ENCODE data around the gene C14orf132.

C14orf132 gene

GRCh38 chr14:96038920-96039632 lies at the start of gene C14orf132:
Gene C14orf132, plus strand, starts transcription at chr14:96039362. Its CDS starts 139 bp downstream, at chr14:96039501.
- TF ChIP-seq, protein P1, sequence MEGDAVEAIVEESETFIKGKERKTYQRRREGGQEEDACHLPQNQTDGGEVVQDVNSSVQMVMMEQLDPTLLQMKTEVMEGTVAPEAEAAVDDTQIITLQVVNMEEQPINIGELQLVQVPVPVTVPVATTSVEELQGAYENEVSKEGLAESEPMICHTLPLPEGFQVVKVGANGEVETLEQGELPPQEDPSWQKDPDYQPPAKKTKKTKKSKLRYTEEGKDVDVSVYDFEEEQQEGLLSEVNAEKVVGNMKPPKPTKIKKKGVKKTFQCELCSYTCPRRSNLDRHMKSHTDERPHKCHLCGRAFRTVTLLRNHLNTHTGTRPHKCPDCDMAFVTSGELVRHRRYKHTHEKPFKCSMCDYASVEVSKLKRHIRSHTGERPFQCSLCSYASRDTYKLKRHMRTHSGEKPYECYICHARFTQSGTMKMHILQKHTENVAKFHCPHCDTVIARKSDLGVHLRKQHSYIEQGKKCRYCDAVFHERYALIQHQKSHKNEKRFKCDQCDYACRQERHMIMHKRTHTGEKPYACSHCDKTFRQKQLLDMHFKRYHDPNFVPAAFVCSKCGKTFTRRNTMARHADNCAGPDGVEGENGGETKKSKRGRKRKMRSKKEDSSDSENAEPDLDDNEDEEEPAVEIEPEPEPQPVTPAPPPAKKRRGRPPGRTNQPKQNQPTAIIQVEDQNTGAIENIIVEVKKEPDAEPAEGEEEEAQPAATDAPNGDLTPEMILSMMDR (IDR thresholded peaks at IDR 0.05; ENCODE audit: insufficient read depth, low read length, missing control alignments) = no peak
- POLR2A ChIA-PET = interaction anchor here (0.7 to 1.0 kb wide), 2 partner anchors 9 to 532 kb away, joined by 3 to 4 read pairs; no protein-coding TSS in a partner anchor
- H3K4me3 ChIP-seq (ENCODE audit: low read depth, low read length) = peak within 1 kb of the TSS; percentile 88
- CTCF ChIA-PET = interaction anchor here (0.7 to 1.6 kb wide), 8 partner anchors 11 to 433 kb away, joined by 3 to 5 read pairs (median 4); no protein-coding TSS in a partner anchor
- DNase-seq (ENCODE audit: low read depth, low spot score) = no peak

- no peak overlapping the region for H3K4me3 ChIP-seq (ENCODE audit: low read depth, low read length)
- no peak for DNase-seq (ENCODE audit: low read depth, low spot score)
- TF ChIP-seq, protein P1 (IDR thresholded peaks at IDR 0.05; ENCODE audit: insufficient read depth, low read length, missing control alignments) = peak; percentile 56
- CTCF ChIA-PET = interaction anchor here (0.6 to 20.0 kb wide), 37 partner anchors 8 to 1310 kb away, joined by 3 to 708 read pairs (median 5); partner anchors contain the start of gene C14orf132
- POLR2A ChIA-PET = interaction anchor here (0.5 kb wide), 1 partner anchor 119 kb away, joined by 3 read pairs; no protein-coding TSS in a partner anchor
These were observed 45.2 kb upstream of the C14orf132 start for GRCh38 chr14:95993768-95994592.

GRCh38 chr14:95994593-95994928 lies 44.6 kb upstream of the C14orf132 start:
- TF ChIP-seq, protein P1 (IDR thresholded peaks at IDR 0.05; ENCODE audit: insufficient read depth, low read length, missing control alignments) = no peak
- CTCF ChIA-PET = interaction anchor here (0.6 to 20.0 kb wide), 32 partner anchors 8 to 1304 kb away, joined by 3 to 708 read pairs (median 6); partner anchors contain the start of gene C14orf132
- DNase-seq (ENCODE audit: low read depth, low spot score) = no peak
- no peak overlapping the region for H3K4me3 ChIP-seq (ENCODE audit: low read depth, low read length)
- POLR2A ChIA-PET = no interaction called here

- no peak for DNase-seq (ENCODE audit: low read depth, low spot score)
- CTCF ChIA-PET = interaction anchor here (0.7 to 20.0 kb wide), 28 partner anchors 8 to 454 kb away, joined by 3 to 708 read pairs (median 4); no protein-coding TSS in a partner anchor
These were observed 40.5 kb upstream of the C14orf132 start for GRCh38 chr14:95998656-95999055.

DNA sequence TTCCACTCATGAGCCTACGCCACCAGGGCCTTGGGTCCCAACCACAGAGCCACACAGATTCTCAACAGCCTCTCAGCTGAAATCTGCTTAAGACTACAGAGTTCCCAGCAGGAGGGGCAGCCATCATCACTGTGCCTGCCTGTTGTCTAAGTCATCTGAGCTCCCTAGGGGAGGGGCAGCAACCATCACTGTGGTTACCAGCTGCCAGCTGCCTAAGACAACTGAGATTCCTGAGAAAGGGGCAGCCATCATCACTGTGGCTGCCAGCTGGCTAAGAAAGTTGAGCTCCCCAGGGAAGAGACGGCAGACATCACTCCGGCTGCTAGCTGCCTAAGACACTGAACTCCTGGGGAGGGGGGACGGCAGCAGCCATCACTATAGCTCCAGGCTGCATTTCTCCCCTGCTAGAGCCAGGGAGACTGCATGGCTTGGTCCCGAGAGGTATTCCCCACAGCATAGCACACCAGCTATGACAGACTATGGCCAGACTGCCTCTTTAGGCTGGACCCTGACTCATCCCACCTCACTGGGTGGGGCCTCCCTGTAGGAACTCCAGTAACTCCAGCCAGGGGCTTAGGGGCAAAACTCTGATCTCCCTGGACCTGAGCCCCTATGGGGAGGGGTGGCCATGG lies 37.2 kb upstream of the C14orf132 start:
- DNase-seq (ENCODE audit: low read depth, low spot score) = no peak
- no peak overlapping the region for H3K4me3 ChIP-seq (ENCODE audit: low read depth, low read length)
- CTCF ChIA-PET = interaction anchor here (1.2 to 20.0 kb wide), 6 partner anchors 8 to 442 kb away, joined by 3 to 708 read pairs (median 6); no protein-coding TSS in a partner anchor
- POLR2A ChIA-PET = interaction anchor here (0.7 to 1.6 kb wide), 2 partner anchors 50 to 91 kb away, joined by 3 read pairs; no protein-coding TSS in a partner anchor
- TF ChIP-seq, protein P1 (IDR thresholded peaks at IDR 0.05; ENCODE audit: insufficient read depth, low read length, missing control alignments) = no peak

More at GRCh38 chr14:95998656-95999055, 40.5 kb upstream of the C14orf132 start:
- POLR2A ChIA-PET = interaction anchor here (1.4 kb wide), 1 partner anchor 100 kb away, joined by 4 read pairs; no protein-coding TSS in a partner anchor
- H3K4me3 ChIP-seq (ENCODE audit: low read depth, low read length) = no peak overlapping the region
- TF ChIP-seq, protein P1 (IDR thresholded peaks at IDR 0.05; ENCODE audit: insufficient read depth, low read length, missing control alignments) = peak; percentile 37
